Natural killer cell (primary cell): ENCODE measurements around the gene JKAMP. TPM values are rescaled to one million over a fixed set of nuclear protein-coding genes. Genes with fewer than 3 reads are reported as not detected.

Experiments
- ATAC-seq, 3 donors: fragments of 150-1000 bp in 2 of 3; fragments of 200-7000 bp in 1 of 3; cut with Tn5 transposase; 1 replicate in 1 of 3; 2 replicates in 2 of 3; pipeline ENCODE4 v1.10.0; 2021; ENCODE audit warnings: mild to moderate bottlenecking in 2 of 3, moderate library complexity in 2 of 3
- DNase-seq, 2 donors: peaks; one replicate each; pipeline versions ENCODE4 v3.0.0 to v3.0.0-alpha.2; 2013 to 2021; ENCODE audit warnings: mixed read lengths in 1 of 2
- H3K27ac ChIP-seq: one replicate; pipeline ENCODE4 v1.5.1; 2013; ENCODE audit warnings: mild to moderate bottlenecking, low read length
- H3K27me3 ChIP-seq: one replicate; pipeline ENCODE4 v1.6.1; 2013; ENCODE audit warnings: low read length; ENCODE audit not compliant: control insufficient read depth, insufficient read depth
- H3K36me3 ChIP-seq: one replicate; pipeline ENCODE4 v1.6.1; 2013; ENCODE audit warnings: low read length; ENCODE audit not compliant: control insufficient read depth, insufficient read depth
- H3K4me1 ChIP-seq: one replicate; pipeline ENCODE4 v1.6.1; 2013; ENCODE audit warnings: low read length; ENCODE audit not compliant: control insufficient read depth, insufficient read depth
- H3K4me3 ChIP-seq: one replicate; pipeline ENCODE4 v1.5.1; 2013; ENCODE audit warnings: low read length
- H3K9me3 ChIP-seq: one replicate; pipeline ENCODE4 v1.6.1; 2013; ENCODE audit warnings: low read length; ENCODE audit not compliant: control insufficient read depth, insufficient read depth
- H3K27ac Mint-ChIP-seq, 2 donors: one replicate each; pipeline ENCODE4 v1.8.0; 2022; ENCODE audit warnings: mild to moderate bottlenecking in 2 of 2, mixed read lengths in 2 of 2, moderate library complexity in 1 of 2
- H3K27me3 Mint-ChIP-seq, 2 donors: one replicate each; pipeline ENCODE4 v1.8.0; 2022; ENCODE audit warnings: low read depth in 2 of 2, mixed read lengths in 2 of 2
- H3K36me3 Mint-ChIP-seq: one replicate; pipeline ENCODE4 v1.8.0; 2022; ENCODE audit warnings: mixed read lengths
- H3K4me1 Mint-ChIP-seq, 2 donors: one replicate each; pipeline ENCODE4 v1.8.0; 2022; ENCODE audit warnings: mixed read lengths in 2 of 2
- H3K4me3 Mint-ChIP-seq: one replicate; pipeline ENCODE4 v1.8.0; 2022; ENCODE audit warnings: mild to moderate bottlenecking, moderate library complexity, mixed read lengths
- H3K9me3 Mint-ChIP-seq, 2 donors: one replicate each; pipeline ENCODE4 v1.8.0; 2022; ENCODE audit warnings: mixed read lengths in 2 of 2
- CTCF ChIP-seq: fragments of 200-600 bp; IDR thresholded peaks from one replicate; pipeline ENCODE4 v1.8.0; 2022; ENCODE audit warnings: antibody characterized with exemption
- WGBS: methylation state at CpG from one replicate; pipeline ENCODE4 v1.1.7; 2013; ENCODE audit warnings: missing lambda C conversion rate; ENCODE audit not compliant: insufficient coverage; 5-methylcytosine and 5-hydroxymethylcytosine counted together
- intact Hi-C: fragments of 100-400 bp; cut with micrococcal nuclease; formaldehyde crosslinking; loops from one replicate; pipeline ENCODE4 v1.14.2; 2022
- total RNA-seq, 4 donors: library from RNA; stranded (reverse); fragments of 120-200 nt in 1 of 4; gene quantifications; one replicate each; pipeline versions ENCODE4 v1.2.3 to v1.2.4, GENCODE V29; 2013 to 2022

The JKAMP gene
- total RNA-seq, 3 donors from 2014 or later (not counting 1 experiment from before 2014, with no cell fraction given) = 18.8 to 25.0 (median 20.5) TPM

DNA sequence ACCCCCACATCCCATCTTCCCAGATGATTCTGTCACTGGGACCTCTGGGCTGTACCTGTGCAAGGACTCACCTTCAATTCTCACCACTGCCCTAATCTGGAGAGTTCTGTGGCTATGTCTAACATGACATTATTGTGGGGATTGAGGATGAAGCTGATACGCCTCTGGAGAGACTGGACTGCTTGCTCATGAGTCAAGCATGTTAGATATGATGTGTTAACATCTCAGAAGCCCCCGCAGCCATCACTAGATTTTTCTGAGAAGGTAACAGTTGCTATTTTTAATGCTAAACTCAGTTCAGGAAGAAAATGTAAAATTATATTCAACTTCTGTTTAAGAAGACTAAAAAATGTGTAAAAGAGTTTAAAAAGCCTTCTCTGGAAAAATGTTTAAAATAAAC is 25.7 kb downstream of the JKAMP start:
- intact Hi-C loops = no loop called here
- peak in 1 of 3 donors; percentile 21 for ATAC-seq
- H3K27ac ChIP-seq = no peak overlapping the region

DNA sequence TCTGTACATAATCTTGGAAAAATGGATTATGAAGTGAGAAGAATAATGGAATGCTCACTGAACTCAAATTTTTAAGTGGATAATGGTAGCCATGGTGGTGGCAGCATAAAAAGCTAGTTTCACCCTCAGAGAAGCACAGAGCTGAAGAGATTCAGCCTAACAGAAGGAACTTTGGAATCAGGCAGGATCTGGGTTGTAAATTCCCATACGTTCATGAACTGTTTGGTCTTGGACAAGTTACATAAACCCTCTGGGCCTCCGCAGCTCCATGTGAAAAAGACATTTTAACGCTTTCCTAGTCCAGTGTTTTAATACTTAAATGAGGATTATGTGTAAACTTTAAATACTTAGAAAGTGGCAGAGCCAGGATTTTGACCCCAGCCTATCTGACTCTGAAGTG is 26.6 kb downstream of the JKAMP start:
- 56% methylated on average over 3 of the region's 3 CpGs for WGBS
- H3K9me3 ChIP-seq = no peaks in the 10 kb centered on the region
- no peak for ATAC-seq

More for the DNA sequence above, 25.7 kb downstream of the JKAMP start:
- Histone ChIP-seq H3K4me1 (no peaks in the 10 kb centered on the region), H3K36me3 (no peaks in the 10 kb centered on the region), H3K9me3 (no peaks in the 10 kb centered on the region), H3K27me3 (no peaks in the 10 kb centered on the region), H3K4me3 (no peak overlapping the region)
- no peaks in the 10 kb centered on the region for H3K9me3 Mint-ChIP-seq
- DNase-seq = no peak
- peaks cover 0 to 6% of the 10 kb centered on the region in 2 donors for H3K27me3 Mint-ChIP-seq
- H3K4me1 Mint-ChIP-seq = peaks cover 4 to 6% of the 10 kb centered on the region in 2 donors
- H3K27ac Mint-ChIP-seq = no peak overlapping the region
- 100% methylated on average over 2 of the region's 2 CpGs for WGBS
- no peak for TF ChIP-seq CTCF
- no peaks in the 10 kb centered on the region for H3K36me3 Mint-ChIP-seq
- no peak overlapping the region for H3K4me3 Mint-ChIP-seq

GRCh38 chr14:59511916-59512575 is 27.7 kb downstream of the JKAMP start:
- WGBS = 97% methylated on average over 4 of the region's 4 CpGs
- TF ChIP-seq CTCF = peak; percentile 19
- H3K9me3 ChIP-seq = no peaks in the 10 kb centered on the region
- Mint-ChIP-seq H3K4me1 (peaks cover 4 to 6% of the 10 kb centered on the region in 2 donors), H3K4me3 (no peak overlapping the region), H3K9me3 (no peaks in the 10 kb centered on the region), H3K27ac (no peak overlapping the region), H3K27me3 (peaks cover 8 to 12% of the 10 kb centered on the region in 2 donors), H3K36me3 (no peaks in the 10 kb centered on the region)
- H3K27ac ChIP-seq = no peak overlapping the region
- H3K27me3 ChIP-seq = no peaks in the 10 kb centered on the region
- H3K36me3 ChIP-seq = no peaks in the 10 kb centered on the region
- no peaks in the 10 kb centered on the region for H3K4me1 ChIP-seq
- DNase-seq (peak in 1 of 2 donors; percentile 21), ATAC-seq (no peak)
- H3K4me3 ChIP-seq = no peak overlapping the region
- intact Hi-C loops = no loop called here

More for the DNA sequence above, 26.6 kb downstream of the JKAMP start:
- intact Hi-C loops = no loop called here
- H3K9me3 Mint-ChIP-seq = no peaks in the 10 kb centered on the region
- peaks cover 5 to 9% of the 10 kb centered on the region in 2 donors for H3K27me3 Mint-ChIP-seq
- Histone ChIP-seq H3K27me3 (no peaks in the 10 kb centered on the region), H3K4me3 (no peak overlapping the region), H3K27ac (no peak overlapping the region), H3K36me3 (no peaks in the 10 kb centered on the region), H3K4me1 (no peaks in the 10 kb centered on the region)
- no peak for DNase-seq
- H3K4me3 Mint-ChIP-seq = no peak overlapping the region
- peaks cover 4 to 6% of the 10 kb centered on the region in 2 donors for H3K4me1 Mint-ChIP-seq
- H3K27ac Mint-ChIP-seq = no peak overlapping the region
- no peak for TF ChIP-seq CTCF
- no peaks in the 10 kb centered on the region for H3K36me3 Mint-ChIP-seq

- Mint-ChIP-seq H3K27me3 (peaks cover 9 to 12% of the 10 kb centered on the region in 2 donors), H3K4me1 (no peaks in the 10 kb centered on the region)
- 80% methylated on average over 1 of the region's 3 CpGs for WGBS
Measured at GRCh38 chr14:59520224-59520623, 35.9 kb downstream of the JKAMP start.

More at GRCh38 chr14:59520224-59520623, 35.9 kb downstream of the JKAMP start:
- Mint-ChIP-seq H3K27ac (no peak overlapping the region), H3K36me3 (no peaks in the 10 kb centered on the region), H3K9me3 (no peaks in the 10 kb centered on the region), H3K4me3 (no peak overlapping the region)
- Histone ChIP-seq H3K27me3 (no peaks in the 10 kb centered on the region), H3K9me3 (no peaks in the 10 kb centered on the region), H3K4me1 (no peaks in the 10 kb centered on the region), H3K27ac (no peak overlapping the region), H3K36me3 (no peaks in the 10 kb centered on the region), H3K4me3 (no peak overlapping the region)
- TF ChIP-seq CTCF = no peak
- intact Hi-C loops = no loop called here
- no peak for DNase-seq
- ATAC-seq = no peak
